GM19397 (cell line): ENCODE measurements around the gene ME3.
"Not testable (repeated sequence)": the region's sequence is repeated elsewhere in the genome, so short reads cannot be mapped to it uniquely, and the experiment has no call there.

Experiments used
- ATAC-seq: cut with Tn5 transposase; IDR thresholded peaks from one replicate; pipeline ENCODE4 v1.9.1; 2021; ENCODE audit warnings: mild to moderate bottlenecking, moderate library complexity; ENCODE audit not compliant: unreplicated experiment

The ME3 gene

DNA sequence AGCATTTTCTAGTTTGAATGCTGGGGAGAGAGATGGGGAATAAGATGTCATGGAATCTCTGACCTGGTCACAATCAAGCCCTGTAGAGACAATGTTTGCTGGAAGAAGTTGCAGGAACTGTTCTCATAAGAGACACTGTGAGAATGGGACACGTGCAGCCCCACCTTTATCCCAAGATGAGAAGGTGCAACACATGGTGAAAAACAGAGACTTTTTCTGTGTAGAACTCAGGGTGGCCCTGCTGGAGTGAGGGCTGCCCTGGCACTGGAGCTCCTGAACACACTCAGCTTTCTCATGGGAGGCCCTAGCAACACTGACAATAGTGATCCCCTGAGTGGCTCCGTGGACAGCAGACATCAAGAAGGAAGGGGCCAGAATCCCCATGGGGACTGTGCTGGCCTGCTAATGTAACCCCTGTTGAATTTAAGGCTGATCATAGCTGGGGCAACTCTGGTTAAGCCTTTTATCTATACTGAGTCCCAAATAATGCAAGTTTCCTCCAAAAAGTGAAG, 106.6 kb downstream of the ME3 start:
- ATAC-seq = no peak

DNA sequence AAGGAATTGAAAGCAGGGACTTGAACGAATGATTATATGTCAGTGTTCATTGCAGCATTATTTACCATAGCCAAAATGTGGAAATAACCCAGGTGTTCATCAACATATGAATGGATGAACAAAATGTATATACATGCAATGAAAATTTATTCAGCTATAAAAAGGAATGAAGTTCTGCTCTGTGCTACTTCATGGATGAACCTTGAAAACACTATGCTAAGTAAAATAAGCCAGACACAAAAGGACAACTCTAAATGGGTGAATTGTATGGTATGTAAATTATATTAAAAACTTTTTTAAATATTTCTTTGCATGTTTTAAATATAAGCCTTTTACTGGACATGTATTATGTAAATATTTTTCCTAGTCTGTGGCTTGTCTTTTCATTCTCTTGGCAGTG, 107.0 kb downstream of the ME3 start:
- no peak for ATAC-seq

DNA sequence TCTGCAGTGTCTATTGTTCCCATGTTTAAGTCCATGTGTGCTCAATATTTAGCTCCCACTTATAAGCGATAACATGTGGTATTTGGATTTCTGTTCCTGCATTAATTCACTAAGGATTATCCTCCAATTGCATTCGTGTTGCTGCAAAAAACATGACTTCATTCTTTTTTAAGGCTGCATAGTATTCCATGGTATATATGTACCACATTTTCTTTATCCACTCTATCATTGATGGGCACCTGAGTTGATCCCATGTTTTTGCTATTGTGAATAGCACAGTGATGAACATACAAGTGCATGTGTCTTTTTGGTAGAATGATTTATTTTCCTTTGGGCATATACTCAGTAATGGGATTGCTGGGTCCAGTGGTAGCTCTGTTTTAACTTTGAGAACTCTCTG, 109.6 kb downstream of the ME3 start:
- not testable (repeated sequence) for ATAC-seq

DNA sequence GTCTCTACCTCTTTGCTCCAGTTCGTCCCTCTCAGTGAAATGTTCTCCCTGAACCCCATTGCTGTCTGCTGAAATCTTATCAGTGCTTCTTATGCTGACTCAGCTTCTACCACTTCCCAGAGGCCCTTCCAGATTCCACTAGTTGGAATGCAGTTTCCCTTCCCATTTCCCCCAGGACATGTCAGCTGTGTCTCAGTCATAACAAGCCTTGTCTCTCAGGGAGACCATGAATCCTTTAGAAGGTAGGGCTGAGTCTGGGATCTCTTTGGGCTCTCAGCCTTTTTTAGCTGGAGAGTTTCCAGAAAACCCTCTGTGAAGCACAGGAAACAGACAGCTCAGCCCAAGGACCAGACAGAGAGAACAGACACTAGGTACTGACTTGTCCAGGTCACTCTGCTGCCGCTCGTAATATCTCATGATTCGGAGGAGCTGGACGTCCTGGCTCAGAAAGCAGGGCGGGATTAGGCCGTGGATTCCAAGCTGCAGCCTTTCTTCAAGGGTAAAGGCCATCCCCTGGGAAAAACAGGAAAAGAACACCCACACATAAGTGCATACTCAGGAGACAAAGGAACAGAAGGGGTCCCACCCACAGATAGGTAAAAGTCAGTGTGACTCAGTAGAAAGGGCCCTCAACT, 113.0 kb downstream of the ME3 start:
- ATAC-seq = no peak

DNA sequence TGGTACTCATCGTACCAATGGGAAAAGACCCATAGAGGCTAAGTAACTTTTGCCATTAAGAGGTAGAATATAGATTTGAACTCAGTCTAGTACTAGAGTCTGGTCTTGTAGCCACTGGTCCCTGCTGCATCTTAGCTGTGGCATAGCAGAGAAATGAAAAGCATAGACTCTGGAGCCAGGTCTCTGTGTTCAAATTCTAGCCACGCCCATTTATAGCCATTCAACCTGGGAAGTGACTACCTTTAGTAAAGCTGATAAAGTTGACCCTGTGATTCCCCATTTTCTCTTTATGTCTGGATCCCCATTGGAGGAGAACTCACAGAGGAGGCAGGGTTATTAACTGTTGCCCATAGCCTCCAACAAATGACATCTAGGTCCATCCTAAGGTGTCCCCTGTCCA, 113.6 kb downstream of the ME3 start:
- ATAC-seq = no peak

DNA sequence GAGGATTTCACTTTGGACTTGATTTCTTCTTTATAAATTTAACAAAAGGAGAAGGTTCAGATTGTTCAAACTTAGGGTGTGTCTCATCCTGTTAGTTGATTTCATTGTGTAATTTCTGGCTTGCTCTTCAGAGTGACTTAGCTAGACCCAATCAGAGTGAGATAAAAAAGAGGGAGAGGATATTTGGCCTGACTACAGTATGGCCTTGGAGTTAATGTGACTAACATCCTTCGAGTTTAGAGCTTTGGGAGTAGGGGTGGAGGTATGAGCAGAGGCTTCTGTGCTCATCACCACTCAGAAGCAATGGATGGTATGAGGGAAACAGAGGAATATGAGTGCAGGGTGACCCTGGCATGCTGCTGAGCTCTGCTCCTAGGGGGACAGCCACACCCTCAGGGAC, 114.2 kb downstream of the ME3 start:
- ATAC-seq = no peak

DNA sequence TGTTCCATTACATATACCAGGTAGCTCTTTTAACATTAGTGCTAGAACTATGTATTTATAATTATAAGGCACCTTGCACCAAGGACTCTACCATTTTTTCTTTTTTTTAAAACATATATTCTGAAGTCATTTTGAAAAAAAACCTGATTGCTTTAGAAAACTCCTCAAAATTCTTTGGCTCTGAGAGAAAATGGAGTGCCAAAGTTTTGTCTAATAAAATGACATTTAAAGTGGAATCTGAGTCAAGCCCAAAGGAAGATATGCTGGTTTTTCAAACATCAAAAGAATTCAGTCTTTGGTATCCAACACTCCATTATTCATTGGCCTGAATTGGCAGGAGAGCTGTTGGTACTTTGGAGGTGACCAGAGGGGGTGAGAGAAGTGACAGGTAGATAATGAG, 116.5 kb downstream of the ME3 start:
- no peak for ATAC-seq

DNA sequence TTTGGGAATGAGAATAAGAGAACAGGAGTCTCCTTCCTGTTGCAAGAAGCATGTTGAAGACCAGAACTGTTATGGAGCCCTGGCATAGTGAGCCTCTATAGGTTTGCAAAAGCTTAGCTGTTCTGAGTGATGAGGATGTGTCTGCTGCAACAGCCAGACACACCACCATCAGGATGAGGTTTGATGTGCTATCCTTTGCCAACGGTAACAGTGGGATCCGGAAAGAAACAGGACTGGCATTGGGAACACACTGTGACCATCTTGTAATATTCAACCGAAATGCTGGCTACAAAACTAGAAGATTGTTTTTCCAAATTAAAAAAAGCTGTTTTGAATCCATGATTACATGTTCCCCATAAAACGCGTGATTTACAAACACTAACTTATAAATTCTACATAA, 117.0 kb downstream of the ME3 start:
- ATAC-seq = no peak

DNA sequence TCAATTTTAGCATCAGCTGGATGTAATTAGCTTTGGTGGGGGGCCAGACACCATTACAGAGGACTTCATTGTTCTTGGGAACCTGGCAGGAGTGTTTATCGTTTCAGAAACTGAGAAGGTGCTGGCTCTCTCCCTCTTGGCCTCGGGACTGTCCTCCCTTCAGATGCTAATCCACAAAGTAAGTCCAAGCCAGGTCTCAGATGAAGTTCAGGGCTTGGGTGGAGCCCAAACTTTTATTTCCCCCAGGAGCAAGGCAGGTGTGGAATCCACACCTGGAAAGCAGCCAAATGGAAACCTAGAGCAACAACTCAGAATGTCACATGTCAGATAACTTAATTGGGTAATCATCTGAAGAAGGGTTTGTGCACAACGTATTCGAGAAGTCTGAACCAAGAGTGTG, 119.2 kb downstream of the ME3 start:
- no peak for ATAC-seq

DNA sequence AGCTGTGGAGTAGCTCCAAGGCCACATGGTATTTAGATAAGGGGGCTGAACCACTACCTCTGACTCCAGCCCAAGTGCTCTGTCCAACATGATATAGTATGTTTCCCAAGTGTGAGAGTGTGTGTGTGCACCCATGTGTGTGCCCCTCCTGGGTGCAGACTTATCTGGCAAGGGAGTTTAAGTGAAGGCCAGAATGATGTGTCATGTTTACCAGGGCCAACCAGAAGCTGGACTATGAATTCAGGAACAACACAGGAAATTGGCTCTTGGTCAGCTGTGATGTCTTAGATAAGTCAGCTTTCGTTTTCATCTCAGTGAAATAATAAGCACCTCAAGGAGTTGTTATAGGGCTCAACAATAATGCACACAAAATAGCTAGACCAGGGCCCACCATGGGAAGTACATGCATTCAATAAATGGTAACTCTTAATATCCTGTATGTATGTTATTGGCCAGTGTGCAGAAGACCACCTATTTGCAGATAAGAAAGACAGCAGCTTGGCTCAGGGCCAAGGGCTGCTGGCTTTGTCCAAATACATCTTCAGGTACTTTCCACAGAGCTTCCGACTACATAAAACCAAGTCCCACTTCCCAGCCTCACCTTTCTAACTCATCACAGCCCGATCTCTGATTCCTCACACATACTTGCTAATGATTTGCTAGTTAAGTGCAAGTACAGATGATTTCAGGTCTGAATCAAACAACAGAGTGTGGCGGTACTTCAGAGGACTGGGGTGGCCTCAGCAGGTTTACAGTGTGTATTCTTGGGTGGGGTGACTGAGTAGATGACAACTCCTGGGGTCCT, 120.9 kb downstream of the ME3 start:
- no peak for ATAC-seq

DNA sequence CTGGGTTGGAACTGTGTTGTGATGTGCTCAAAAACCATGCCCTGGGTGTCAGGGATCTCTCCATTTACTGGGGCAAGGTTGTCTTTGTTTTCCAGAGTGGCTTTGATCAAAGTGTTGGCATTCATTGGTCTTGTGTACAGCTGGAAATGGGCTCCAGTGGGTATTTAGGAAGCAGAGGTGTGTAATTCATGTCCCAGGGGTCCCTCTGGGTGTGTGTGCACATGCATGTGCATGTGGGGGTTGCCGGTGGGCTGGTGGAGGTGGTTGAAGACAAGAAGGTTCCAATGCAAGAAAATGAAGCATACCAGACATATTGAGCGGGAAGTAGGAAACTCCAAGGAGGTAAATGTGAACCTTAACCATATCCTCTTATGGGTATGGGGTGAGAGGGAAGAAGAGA, 121.7 kb downstream of the ME3 start:
- ATAC-seq = no peak

DNA sequence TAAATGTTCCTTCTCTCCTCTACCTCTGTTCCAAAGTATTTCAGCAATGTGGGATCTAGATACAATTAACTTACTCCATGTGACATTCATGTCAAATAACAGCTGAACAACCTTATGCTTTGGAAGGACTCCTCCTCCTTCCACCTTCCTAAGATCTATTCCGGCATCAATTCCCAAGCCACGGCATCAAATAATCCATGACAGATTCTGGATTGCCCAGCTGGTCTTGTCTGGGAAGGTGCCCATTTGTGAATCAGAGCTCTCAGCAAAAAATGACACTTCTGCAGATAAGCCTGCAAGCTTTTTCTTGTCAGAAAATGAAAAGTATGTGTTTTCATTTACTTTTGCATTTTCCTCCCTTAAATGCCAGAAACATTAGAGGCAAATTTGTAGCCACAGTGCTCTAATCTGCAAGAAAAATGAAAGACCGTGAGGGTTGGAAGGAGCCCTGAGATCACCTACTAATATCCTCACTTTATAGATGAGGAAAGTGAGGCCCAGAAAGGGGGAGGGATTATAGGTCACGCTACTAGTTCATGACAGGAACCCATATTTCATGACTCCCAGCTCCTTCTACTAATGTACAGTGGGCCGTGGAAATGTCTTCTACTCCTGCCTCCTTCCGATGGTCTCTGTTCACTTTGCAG, 124.0 kb downstream of the ME3 start:
- no peak for ATAC-seq

DNA sequence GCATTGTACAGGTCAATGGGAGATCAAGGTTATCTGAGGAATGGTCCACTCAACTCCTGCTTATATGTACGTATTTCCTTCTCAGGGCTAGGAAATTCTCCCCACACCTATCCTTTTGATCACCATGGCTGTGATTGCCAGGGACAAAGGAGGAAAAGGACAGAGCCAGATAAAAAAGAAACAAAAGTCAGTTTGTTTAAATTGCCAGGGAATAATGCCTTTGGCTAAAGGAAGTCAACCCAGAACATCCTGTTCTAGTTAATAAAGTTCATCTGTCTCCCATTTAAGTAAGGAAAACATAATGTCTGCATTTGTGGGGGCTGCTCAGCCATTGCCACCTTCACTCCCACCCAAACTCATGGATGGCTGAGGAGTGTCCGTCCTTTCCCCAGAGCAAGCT, 124.7 kb downstream of the ME3 start:
- ATAC-seq = no peak

DNA sequence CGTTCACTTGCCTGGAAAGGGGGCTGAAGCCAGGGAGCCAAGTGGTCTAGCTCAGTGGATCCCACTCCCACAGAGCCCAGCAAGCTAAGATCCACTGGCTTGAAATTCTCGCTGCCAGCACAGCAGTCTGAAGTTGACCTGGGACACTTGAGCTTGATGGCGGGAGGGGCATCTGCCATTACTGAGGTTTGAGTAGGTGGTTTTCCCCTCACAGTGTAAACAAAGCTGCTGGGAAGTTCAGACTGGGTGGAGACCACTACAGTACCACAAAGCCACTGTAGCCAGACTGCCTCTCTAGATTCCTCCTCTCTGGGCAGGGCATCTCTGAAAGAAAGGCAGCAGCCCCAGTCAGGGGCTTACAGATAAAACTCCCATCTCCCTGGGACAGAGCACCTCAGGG, 131.1 kb downstream of the ME3 start:
- not testable (repeated sequence) for ATAC-seq

DNA sequence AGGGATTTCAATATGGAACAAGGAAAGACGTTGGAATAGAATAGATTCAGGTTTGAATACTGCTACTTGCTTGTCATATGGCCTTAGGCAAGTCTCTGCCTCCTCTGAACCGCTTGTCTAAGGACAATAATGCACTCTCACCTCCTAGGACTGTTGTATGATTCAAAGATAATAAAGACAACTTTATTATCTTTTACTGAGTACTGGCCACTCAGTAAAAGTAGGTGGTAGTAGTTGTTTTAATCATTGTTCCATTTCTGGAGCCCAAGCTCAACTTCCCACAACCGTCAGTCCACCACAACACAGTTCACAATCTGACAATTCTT, 134.2 kb downstream of the ME3 start:
- ATAC-seq = no peak

DNA sequence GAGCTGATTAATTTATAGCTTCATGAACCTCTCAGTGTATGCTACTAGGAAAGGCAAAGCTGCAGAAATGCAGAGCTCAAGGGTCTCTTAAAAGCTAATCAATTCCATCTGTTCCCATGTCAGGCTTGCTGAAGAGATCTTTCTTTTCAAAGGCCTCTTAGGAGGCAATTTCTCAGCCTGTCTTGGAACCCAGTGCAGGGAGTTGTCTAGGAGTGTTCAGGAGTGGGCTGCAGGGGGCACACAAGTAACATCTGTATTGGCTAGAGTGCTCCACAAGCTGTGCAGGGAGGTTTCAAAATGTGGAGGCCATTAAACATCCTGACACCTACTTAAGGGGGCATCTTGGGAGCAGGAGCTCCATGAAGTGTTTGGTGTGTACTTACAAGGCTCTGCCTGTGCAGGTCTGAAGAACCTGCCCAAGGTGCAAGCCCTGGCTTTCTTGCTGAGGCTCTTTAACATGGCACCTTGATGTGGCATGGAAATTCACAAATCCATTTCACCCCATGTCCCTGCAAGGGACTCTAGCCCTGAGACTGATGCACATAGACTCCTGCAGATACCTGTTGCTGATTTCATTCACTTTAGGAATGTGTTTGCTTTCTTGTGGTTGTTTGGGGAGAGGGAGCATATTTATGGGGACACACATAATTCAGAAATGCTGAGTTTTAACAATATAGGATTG, 134.7 kb downstream of the ME3 start:
- no peak for ATAC-seq

DNA sequence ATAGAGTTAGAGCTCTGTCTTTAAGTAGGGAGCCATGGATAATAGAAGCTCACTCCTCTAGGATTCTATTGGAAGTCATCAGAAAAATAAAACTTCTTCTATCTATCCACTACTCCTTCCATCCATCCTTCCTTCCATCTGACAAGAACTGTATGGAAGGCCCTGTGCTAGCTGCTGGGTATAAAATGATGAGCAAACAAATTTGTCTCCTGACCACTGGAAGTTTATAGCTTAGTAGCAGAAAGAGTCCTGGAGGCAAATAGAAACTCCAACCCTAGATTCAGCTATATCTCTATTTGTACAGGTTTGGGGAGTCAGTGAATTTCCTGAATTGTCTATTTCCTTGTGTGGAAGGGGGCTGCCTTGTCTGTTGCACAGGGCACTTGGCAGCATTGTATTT, 136.6 kb downstream of the ME3 start:
- ATAC-seq = no peak

DNA sequence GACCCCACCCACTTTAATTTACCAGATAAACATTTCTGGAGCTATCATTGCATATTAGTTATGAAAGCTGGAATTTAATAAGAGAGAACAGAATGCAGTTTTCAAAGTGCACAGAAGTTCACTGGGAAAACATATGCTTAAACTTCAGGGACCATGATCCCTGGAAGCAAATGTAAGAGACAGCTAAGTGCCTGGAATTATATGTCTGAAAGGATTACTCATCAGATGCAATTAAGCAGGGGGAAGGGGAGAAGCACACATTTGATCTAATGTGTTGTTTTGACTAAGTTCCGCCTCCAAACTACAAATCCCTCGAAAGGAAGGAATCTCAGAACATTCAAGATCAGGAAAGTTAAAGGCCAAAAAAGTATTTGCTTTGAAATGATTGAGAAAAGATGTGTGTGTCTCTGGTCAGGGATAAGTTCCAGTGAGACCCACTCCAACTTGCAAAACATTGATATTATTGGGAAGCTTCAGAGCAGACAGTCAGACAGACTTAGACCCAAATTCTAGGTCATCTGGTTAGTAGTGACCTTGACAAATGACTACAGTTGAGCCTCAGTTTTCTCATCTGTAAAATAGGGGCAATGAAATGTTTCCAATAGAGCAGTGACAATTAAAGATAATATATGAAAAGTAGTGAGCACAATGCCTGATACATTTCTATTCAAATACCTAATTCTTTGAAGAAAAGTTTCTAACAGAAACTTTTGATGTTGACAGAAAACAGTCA, 147.6 kb downstream of the ME3 start:
- ATAC-seq = no peak

DNA sequence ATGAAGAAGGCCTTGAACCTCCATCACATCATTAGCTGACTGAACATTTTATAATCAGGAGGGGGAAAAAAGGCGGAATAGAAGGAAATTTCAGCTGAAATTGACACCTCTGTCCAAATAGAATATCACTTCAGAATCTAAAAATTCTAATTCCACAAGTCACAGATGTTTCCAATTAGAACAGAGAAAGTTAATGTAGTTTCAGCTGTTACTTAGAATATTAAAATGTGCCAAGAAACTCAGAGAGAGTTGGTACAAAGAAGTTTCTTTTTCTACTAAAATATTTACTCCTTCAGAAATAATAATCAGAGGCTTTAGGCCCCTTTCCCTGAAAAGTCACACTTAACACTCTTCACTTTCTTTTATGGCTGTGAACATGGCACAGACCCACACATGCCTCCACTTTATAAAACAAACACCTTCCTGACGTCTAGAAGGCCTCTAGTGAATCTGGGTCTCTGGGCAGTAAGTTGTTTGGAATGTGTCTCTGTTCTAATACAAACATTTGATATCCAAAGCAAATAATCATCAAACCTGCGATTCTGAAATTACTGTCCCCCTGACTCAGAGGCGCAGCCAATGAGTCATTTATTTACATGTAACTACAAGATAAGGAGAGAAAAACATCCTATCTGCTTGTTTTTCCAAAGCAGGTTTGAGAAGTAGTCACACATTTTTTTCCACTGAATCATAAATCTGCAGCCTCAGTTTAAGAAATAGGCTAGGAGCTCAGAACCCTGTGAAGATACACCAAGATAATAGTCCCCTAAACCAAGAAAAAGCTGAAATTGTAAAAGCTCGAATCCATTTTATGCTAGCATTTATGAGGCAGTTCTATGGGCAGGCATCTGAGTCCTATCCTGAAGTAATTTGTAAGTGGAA, 148.4 kb downstream of the ME3 start:
- no peak for ATAC-seq

DNA sequence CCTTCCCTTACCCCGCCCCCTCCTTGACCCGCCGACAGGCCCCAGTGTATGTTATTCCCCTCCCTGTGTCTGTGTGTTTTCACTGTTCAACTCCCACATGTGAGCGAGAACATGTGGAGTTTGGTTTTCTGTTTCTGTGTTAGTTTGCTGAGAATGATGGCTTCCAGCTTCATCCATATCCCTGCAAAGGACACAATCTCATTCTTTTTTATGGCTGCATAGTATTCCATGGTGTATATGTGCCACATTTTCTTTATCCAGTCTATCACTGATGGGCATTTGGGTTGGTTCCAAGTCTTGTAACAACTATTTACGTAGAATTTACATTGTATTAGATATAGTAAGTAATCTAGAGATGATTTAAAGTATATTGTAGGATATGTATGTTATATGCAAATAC, 149.9 kb downstream of the ME3 start:
- not testable (repeated sequence) for ATAC-seq
